Activated naive CD8-positive, alpha-beta T cell (primary cell): ENCODE measurements around the gene SATB1.
A peak's percentile ranks its signal among the peaks of the same experiment; 100 is the strongest.

Source experiments
- H3K27ac Mint-ChIP-seq: one replicate; pipeline ENCODE4 v1.8.0; 2021; ENCODE audit warnings: mixed read lengths
- H3K27me3 Mint-ChIP-seq: one replicate; pipeline ENCODE4 v1.8.0; 2021; ENCODE audit warnings: mixed read lengths
- H3K36me3 Mint-ChIP-seq: one replicate; pipeline ENCODE4 v1.8.0; 2021; ENCODE audit warnings: mixed read lengths
- H3K4me1 Mint-ChIP-seq: one replicate; pipeline ENCODE4 v1.8.0; 2021; ENCODE audit warnings: low read depth, mixed read lengths
- H3K4me3 Mint-ChIP-seq: one replicate; pipeline ENCODE4 v1.8.0; 2021; ENCODE audit warnings: mild to moderate bottlenecking, mixed read lengths
- H3K9me3 Mint-ChIP-seq: one replicate; pipeline ENCODE4 v1.8.0; 2021; ENCODE audit warnings: low read depth, mixed read lengths

The SATB1 gene

GRCh38 chr3:18369551-18370185 is 55.5 kb downstream of the SATB1 start:
- Mint-ChIP-seq H3K4me3 (peak overlapping the region; percentile 59), H3K36me3 (peaks cover 49% of the 10 kb centered on the region)

GRCh38 chr3:18366258-18366657 is 58.9 kb downstream of the SATB1 start:
- peak overlapping the region; percentile 75 for H3K27ac Mint-ChIP-seq
- peaks cover 42% of the 10 kb centered on the region for H3K36me3 Mint-ChIP-seq
- H3K9me3 Mint-ChIP-seq: no peaks in the 10 kb centered on the region
- no peaks in the 10 kb centered on the region for H3K27me3 Mint-ChIP-seq
- H3K4me1 Mint-ChIP-seq: peaks cover 87% of the 10 kb centered on the region
- no peak overlapping the region for H3K4me3 Mint-ChIP-seq

More at GRCh38 chr3:18369551-18370185, 55.5 kb downstream of the SATB1 start:
- H3K9me3 Mint-ChIP-seq: no peaks in the 10 kb centered on the region
- no peaks in the 10 kb centered on the region for H3K27me3 Mint-ChIP-seq
- H3K4me1 Mint-ChIP-seq: peaks cover 97% of the 10 kb centered on the region
- H3K27ac Mint-ChIP-seq: peak overlapping the region; percentile 91

GRCh38 chr3:18363338-18363737 is 61.8 kb downstream of the SATB1 start:
- no peaks in the 10 kb centered on the region for H3K27me3 Mint-ChIP-seq
- H3K36me3 Mint-ChIP-seq: peaks cover 51% of the 10 kb centered on the region
- H3K4me1 Mint-ChIP-seq: peaks cover 83% of the 10 kb centered on the region
- H3K27ac Mint-ChIP-seq: peak overlapping the region; percentile 51
- H3K9me3 Mint-ChIP-seq: no peaks in the 10 kb centered on the region
- H3K4me3 Mint-ChIP-seq: no peak overlapping the region

- Mint-ChIP-seq H3K27ac (peak overlapping the region; percentile 81), H3K4me1 (peaks cover 77% of the 10 kb centered on the region), H3K36me3 (peaks cover 29% of the 10 kb centered on the region), H3K27me3 (no peaks in the 10 kb centered on the region), H3K9me3 (no peaks in the 10 kb centered on the region), H3K4me3 (no peak overlapping the region)
These were observed 67.4 kb downstream of the SATB1 start for GRCh38 chr3:18357747-18358146.

- no peaks in the 10 kb centered on the region for H3K9me3 Mint-ChIP-seq
- peaks cover 21% of the 10 kb centered on the region for H3K36me3 Mint-ChIP-seq
- no peaks in the 10 kb centered on the region for H3K27me3 Mint-ChIP-seq
- H3K27ac Mint-ChIP-seq: peak overlapping the region; percentile 80
- H3K4me1 Mint-ChIP-seq: peaks cover 80% of the 10 kb centered on the region
- no peak overlapping the region for H3K4me3 Mint-ChIP-seq
These were observed 69.3 kb downstream of the SATB1 start for GRCh38 chr3:18355832-18356231.

GRCh38 chr3:18354701-18355100 is 70.4 kb downstream of the SATB1 start:
- Mint-ChIP-seq H3K27ac (no peak overlapping the region), H3K36me3 (peaks cover 15% of the 10 kb centered on the region), H3K4me1 (peaks cover 78% of the 10 kb centered on the region)

GRCh38 chr3:18351823-18352744 is 73.1 kb downstream of the SATB1 start:
- no peaks in the 10 kb centered on the region for H3K27me3 Mint-ChIP-seq
- H3K4me3 Mint-ChIP-seq: no peak overlapping the region
- no peaks in the 10 kb centered on the region for H3K9me3 Mint-ChIP-seq
- peaks cover 74% of the 10 kb centered on the region for H3K4me1 Mint-ChIP-seq
- H3K36me3 Mint-ChIP-seq: peaks cover 19% of the 10 kb centered on the region
- H3K27ac Mint-ChIP-seq: peak overlapping the region; percentile 87

More at GRCh38 chr3:18354701-18355100, 70.4 kb downstream of the SATB1 start:
- Mint-ChIP-seq H3K9me3 (no peaks in the 10 kb centered on the region), H3K27me3 (no peaks in the 10 kb centered on the region), H3K4me3 (no peak overlapping the region)

- Mint-ChIP-seq H3K27me3 (no peaks in the 10 kb centered on the region), H3K36me3 (peaks cover 19% of the 10 kb centered on the region), H3K4me1 (peaks cover 72% of the 10 kb centered on the region), H3K9me3 (no peaks in the 10 kb centered on the region), H3K27ac (peak overlapping the region; percentile 87), H3K4me3 (peak overlapping the region; percentile 20)
These were observed 74.0 kb downstream of the SATB1 start for GRCh38 chr3:18351069-18351628.

GRCh38 chr3:18349197-18349798 is 75.8 kb downstream of the SATB1 start:
- Mint-ChIP-seq H3K36me3 (peaks cover 16% of the 10 kb centered on the region), H3K27ac (peak overlapping the region; percentile 88), H3K27me3 (no peaks in the 10 kb centered on the region), H3K4me3 (peak overlapping the region; percentile 38), H3K9me3 (no peaks in the 10 kb centered on the region), H3K4me1 (peaks cover 71% of the 10 kb centered on the region)

GRCh38 chr3:18346097-18346496 is 79.0 kb downstream of the SATB1 start:
- H3K27ac Mint-ChIP-seq: no peak overlapping the region
- no peak overlapping the region for H3K4me3 Mint-ChIP-seq
- no peaks in the 10 kb centered on the region for H3K27me3 Mint-ChIP-seq
- H3K9me3 Mint-ChIP-seq: no peaks in the 10 kb centered on the region
- H3K36me3 Mint-ChIP-seq: peaks cover 9% of the 10 kb centered on the region
- peaks cover 47% of the 10 kb centered on the region for H3K4me1 Mint-ChIP-seq

- Mint-ChIP-seq H3K4me3 (no peak overlapping the region), H3K27ac (peak overlapping the region; percentile 5), H3K36me3 (peaks cover 9% of the 10 kb centered on the region), H3K27me3 (peaks cover 3% of the 10 kb centered on the region), H3K9me3 (no peaks in the 10 kb centered on the region), H3K4me1 (peaks cover 37% of the 10 kb centered on the region)
These were observed 80.1 kb downstream of the SATB1 start for GRCh38 chr3:18345015-18345367.

GRCh38 chr3:18344306-18345014 is 80.7 kb downstream of the SATB1 start:
- peaks cover 32% of the 10 kb centered on the region for H3K4me1 Mint-ChIP-seq
- peaks cover 3% of the 10 kb centered on the region for H3K27me3 Mint-ChIP-seq
- H3K27ac Mint-ChIP-seq: peak overlapping the region; percentile 5
- H3K4me3 Mint-ChIP-seq: no peak overlapping the region
- H3K9me3 Mint-ChIP-seq: no peaks in the 10 kb centered on the region
- peaks cover 5% of the 10 kb centered on the region for H3K36me3 Mint-ChIP-seq

- Mint-ChIP-seq H3K27me3 (peaks cover 3% of the 10 kb centered on the region), H3K36me3 (peaks cover under 1% of the 10 kb centered on the region), H3K27ac (no peak overlapping the region), H3K9me3 (no peaks in the 10 kb centered on the region), H3K4me3 (no peak overlapping the region), H3K4me1 (peaks cover 27% of the 10 kb centered on the region)
These were observed 81.3 kb downstream of the SATB1 start for GRCh38 chr3:18343809-18344208.

GRCh38 chr3:18338827-18339514 is 86.2 kb downstream of the SATB1 start:
- no peak overlapping the region for H3K4me3 Mint-ChIP-seq
- no peak overlapping the region for H3K27ac Mint-ChIP-seq
- peaks cover 3% of the 10 kb centered on the region for H3K27me3 Mint-ChIP-seq

More at GRCh38 chr3:18338827-18339514, 86.2 kb downstream of the SATB1 start:
- Mint-ChIP-seq H3K4me1 (peaks cover 16% of the 10 kb centered on the region), H3K36me3 (no peaks in the 10 kb centered on the region), H3K9me3 (peaks cover 3% of the 10 kb centered on the region)
